Stimulated activated CD8-positive, alpha-beta memory T cell treated with anti-CD3 and anti-CD28 coated beads, Interleukin-4, amount 100 ng/mL, for 48 hours (primary cell): ENCODE data around the gene SPAG6.

Source experiments
- DNase-seq: peaks from one replicate; pipeline ENCODE4 v3.0.0-alpha.2; 2020

The SPAG6 gene

GRCh38 chr10:22322641-22323160 is 22.6 kb upstream of the SPAG6 start:
- no peak for DNase-seq

GRCh38 chr10:22323538-22324305 is 21.6 kb upstream of the SPAG6 start:
- no peak for DNase-seq

- no peak for DNase-seq
Observed at GRCh38 chr10:22324413-22324812, 20.9 kb upstream of the SPAG6 start.

- DNase-seq: no peak
Observed at GRCh38 chr10:22324893-22325271, 20.4 kb upstream of the SPAG6 start.

GRCh38 chr10:22325272-22326144 is 19.8 kb upstream of the SPAG6 start:
- DNase-seq: peak; percentile 75

GRCh38 chr10:22326145-22326702 is 19.1 kb upstream of the SPAG6 start:
- DNase-seq: no peak

GRCh38 chr10:22329150-22329549 is 16.1 kb upstream of the SPAG6 start:
- no peak for DNase-seq

- DNase-seq: no peak
Observed at GRCh38 chr10:22332116-22332692, 13.1 kb upstream of the SPAG6 start.

GRCh38 chr10:22333167-22333974 is 11.9 kb upstream of the SPAG6 start:
- no peak for DNase-seq

GRCh38 chr10:22333975-22334282 is 11.4 kb upstream of the SPAG6 start:
- DNase-seq: no peak

GRCh38 chr10:22334414-22335172 is 10.7 kb upstream of the SPAG6 start:
- no peak for DNase-seq

- DNase-seq: peak; percentile 65
Observed at GRCh38 chr10:22335173-22335933, 9.9 kb upstream of the SPAG6 start.

GRCh38 chr10:22338185-22338900 is 7.0 kb upstream of the SPAG6 start:
- DNase-seq: no peak

- no peak for DNase-seq
Observed at GRCh38 chr10:22338931-22339330, 6.4 kb upstream of the SPAG6 start.

- DNase-seq: no peak
Observed at GRCh38 chr10:22339761-22340328, 5.5 kb upstream of the SPAG6 start.

- DNase-seq: peak; percentile 74
Observed at GRCh38 chr10:22340329-22341189, 4.7 kb upstream of the SPAG6 start.

GRCh38 chr10:22341190-22341925 is 3.9 kb upstream of the SPAG6 start:
- DNase-seq: no peak

GRCh38 chr10:22341926-22342196 is 3.4 kb upstream of the SPAG6 start:
- DNase-seq: no peak
